Measurements from ENCODE around the gene MEX3D. TPM values are rescaled to one million over a fixed set of nuclear protein-coding genes. Genes with fewer than 3 reads are reported as not detected.

The MEX3D gene
- total RNA-seq, 1 donor from 2014 or later: 21.4 TPM

DNA sequence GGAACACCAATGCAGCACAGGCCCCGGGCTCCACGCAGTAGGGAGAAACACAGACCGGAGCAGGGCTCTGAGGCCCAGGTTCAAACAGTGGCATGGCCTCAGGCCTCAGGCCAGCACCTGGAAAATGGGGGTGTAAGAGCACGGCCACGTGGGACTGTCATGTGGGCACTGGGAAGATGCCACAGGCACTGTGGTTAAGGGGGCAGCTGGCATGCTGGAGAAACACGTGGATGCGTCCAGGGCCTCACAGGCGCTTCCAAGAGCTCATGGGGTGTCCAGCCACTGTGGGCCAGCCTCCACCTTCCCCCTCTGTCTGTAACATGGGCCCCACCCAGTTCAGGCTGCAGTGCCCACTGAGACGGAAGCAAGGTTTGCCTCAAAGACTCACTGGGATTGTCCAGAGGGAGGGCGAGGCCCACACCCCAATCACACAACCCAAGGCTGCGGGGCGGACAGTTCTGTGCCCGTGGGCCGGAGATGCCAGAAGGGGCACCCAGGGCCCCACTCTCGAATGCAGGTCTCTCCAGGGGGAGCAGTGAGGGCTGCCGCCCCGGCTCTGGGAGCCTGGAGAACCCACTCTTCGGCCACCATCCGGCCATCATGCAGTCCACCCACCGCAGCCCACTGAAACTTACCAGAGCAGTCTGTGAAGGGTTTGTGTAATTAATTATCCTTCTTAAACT, 30.8 kb upstream of the MEX3D start:
- Histone ChIP-seq H3K9ac (ENCODE audit: low read depth in 1 of 3, low read length in 3 of 3) (no peak overlapping the region), H3K4me1 (ENCODE audit: control insufficient read depth in 3 of 3, insufficient read depth in 3 of 3, low read length in 3 of 3) (peaks cover 7 to 12% (median 11%) of the 10 kb centered on the region in 3 donors), H3K9me3 (ENCODE audit: control insufficient read depth in 3 of 3, low read length in 3 of 3) (no peaks in the 10 kb centered on the region), H3K4me3 (ENCODE audit: low read length in 3 of 3) (no peak overlapping the region), H3K27ac (ENCODE audit: low read depth, low read length) (no peak overlapping the region), H3K36me3 (ENCODE audit: control insufficient read depth in 3 of 3, insufficient read depth in 3 of 3, low read length in 3 of 3) (peaks cover 28 to 34% (median 31%) of the 10 kb centered on the region in 3 donors), H3K27me3 (ENCODE audit: control insufficient read depth in 3 of 3, insufficient read depth in 3 of 3, low read length in 3 of 3) (no peaks in the 10 kb centered on the region)

DNA sequence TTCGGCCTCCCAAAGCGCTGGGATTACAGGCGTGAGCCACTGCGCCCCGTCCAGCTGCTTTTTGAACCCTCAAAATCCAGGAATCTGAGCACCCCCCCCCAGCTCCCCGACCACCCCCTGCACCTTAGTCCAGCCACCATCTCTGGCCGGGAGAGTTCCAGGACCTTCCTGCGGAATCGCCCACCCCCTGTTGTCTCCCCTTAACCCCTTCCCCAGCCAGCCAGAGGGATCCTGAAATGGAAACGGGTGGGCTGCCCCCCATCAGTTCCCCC, 25.3 kb upstream of the MEX3D start:
- Histone ChIP-seq H3K27me3 (ENCODE audit: control insufficient read depth in 3 of 3, insufficient read depth in 3 of 3, low read length in 3 of 3) (no peaks in the 10 kb centered on the region), H3K9ac (ENCODE audit: low read depth in 1 of 3, low read length in 3 of 3) (peak overlapping the region; percentile 86 to 91 (median 90)), H3K27ac (ENCODE audit: low read depth, low read length) (peak overlapping the region; percentile 77), H3K4me3 (ENCODE audit: low read length in 3 of 3) (peak overlapping the region; percentile 82 to 86 (median 82)), H3K9me3 (ENCODE audit: control insufficient read depth in 3 of 3, low read length in 3 of 3) (no peaks in the 10 kb centered on the region), H3K36me3 (ENCODE audit: control insufficient read depth in 3 of 3, insufficient read depth in 3 of 3, low read length in 3 of 3) (peaks cover 18 to 21% (median 18%) of the 10 kb centered on the region in 3 donors), H3K4me1 (ENCODE audit: control insufficient read depth in 3 of 3, insufficient read depth in 3 of 3, low read length in 3 of 3) (peaks cover 14 to 25% (median 21%) of the 10 kb centered on the region in 3 donors)

GRCh38 chr19:1592755-1593500, 24.8 kb upstream of the MEX3D start, which contains the start of gene MBD3:
TSS of gene MBD3 (minus strand) at chr19:1592865. CDS start at chr19:1592631, 234 bp downstream.
- H3K4me3 ChIP-seq (ENCODE audit: low read length in 3 of 3): peak within 1 kb of the TSS; percentile 82 to 86 (median 85)
- H3K9ac ChIP-seq (ENCODE audit: low read depth in 1 of 3, low read length in 3 of 3): peak within 1 kb of the TSS; percentile 90 to 95 (median 94)
- H3K27ac ChIP-seq (ENCODE audit: low read depth, low read length): peak within 1 kb of the TSS; percentile 84
- H3K36me3 ChIP-seq (ENCODE audit: control insufficient read depth in 3 of 3, insufficient read depth in 3 of 3, low read length in 3 of 3): peaks cover 15 to 17% (median 16%) of the 10 kb centered on the region in 3 donors
- no peaks in the 10 kb centered on the region for H3K27me3 ChIP-seq (ENCODE audit: control insufficient read depth in 3 of 3, insufficient read depth in 3 of 3, low read length in 3 of 3)
- no peaks in the 10 kb centered on the region for H3K9me3 ChIP-seq (ENCODE audit: control insufficient read depth in 3 of 3, low read length in 3 of 3)
- H3K4me1 ChIP-seq (ENCODE audit: control insufficient read depth in 3 of 3, insufficient read depth in 3 of 3, low read length in 3 of 3): peaks cover 14 to 29% (median 26%) of the 10 kb centered on the region in 3 donors

DNA sequence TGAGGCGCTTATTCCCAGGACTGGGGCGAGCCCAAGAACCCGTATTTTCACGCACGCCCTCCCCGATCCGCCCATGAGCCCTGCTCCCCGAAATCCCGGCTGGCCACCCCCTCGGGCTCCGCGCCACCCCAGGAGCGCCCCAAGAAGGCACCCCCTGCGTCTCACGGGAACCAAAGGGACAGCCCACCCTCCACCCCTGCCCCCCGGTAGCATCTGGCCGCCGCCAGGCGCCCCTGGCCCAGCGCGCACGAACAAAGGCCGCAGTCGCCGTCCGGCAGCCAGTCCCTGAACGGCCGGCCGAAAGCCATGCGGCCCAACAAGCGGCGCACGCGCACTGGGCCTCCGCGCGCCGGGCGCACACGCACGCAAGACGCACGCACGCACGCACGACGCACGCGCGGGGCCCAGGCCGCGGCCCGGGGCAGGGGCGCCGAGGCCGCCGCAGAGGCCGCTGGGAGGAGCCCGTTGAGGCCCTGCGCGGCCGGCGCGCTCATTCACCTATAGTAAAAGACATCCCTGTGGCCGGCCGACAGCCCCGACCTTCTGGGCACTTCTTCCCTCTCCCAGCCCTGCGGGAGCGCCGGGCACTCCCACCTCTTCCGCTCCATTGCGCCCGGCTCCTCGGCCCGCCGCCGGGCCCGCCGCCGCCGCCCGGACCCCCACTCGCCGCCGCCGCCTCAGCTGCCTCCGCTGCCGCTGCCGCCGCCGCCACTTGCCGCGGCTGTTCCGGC, 24.1 kb upstream of the MEX3D start:
- Histone ChIP-seq H3K27me3 (ENCODE audit: control insufficient read depth in 3 of 3, insufficient read depth in 3 of 3, low read length in 3 of 3) (no peaks in the 10 kb centered on the region), H3K9me3 (ENCODE audit: control insufficient read depth in 3 of 3, low read length in 3 of 3) (no peaks in the 10 kb centered on the region), H3K27ac (ENCODE audit: low read depth, low read length) (peak overlapping the region; percentile 84), H3K36me3 (ENCODE audit: control insufficient read depth in 3 of 3, insufficient read depth in 3 of 3, low read length in 3 of 3) (peaks cover 7 to 10% (median 9%) of the 10 kb centered on the region in 3 donors), H3K9ac (ENCODE audit: low read depth in 1 of 3, low read length in 3 of 3) (peak overlapping the region; percentile 90 to 95 (median 94)), H3K4me1 (ENCODE audit: control insufficient read depth in 3 of 3, insufficient read depth in 3 of 3, low read length in 3 of 3) (peaks cover 14 to 36% (median 31%) of the 10 kb centered on the region in 3 donors), H3K4me3 (ENCODE audit: low read length in 3 of 3) (peak overlapping the region; percentile 81 to 86 (median 85))

GRCh38 chr19:1591421-1592023, 23.4 kb upstream of the MEX3D start:
- Histone ChIP-seq H3K27ac (ENCODE audit: low read depth, low read length) (peak overlapping the region; percentile 84), H3K4me3 (ENCODE audit: low read length in 3 of 3) (peak overlapping the region; percentile 81 to 86 (median 85)), H3K9ac (ENCODE audit: low read depth in 1 of 3, low read length in 3 of 3) (peak overlapping the region; percentile 90 to 95 (median 94)), H3K36me3 (ENCODE audit: control insufficient read depth in 3 of 3, insufficient read depth in 3 of 3, low read length in 3 of 3) (peaks cover 6 to 7% (median 7%) of the 10 kb centered on the region in 3 donors), H3K9me3 (ENCODE audit: control insufficient read depth in 3 of 3, low read length in 3 of 3) (no peaks in the 10 kb centered on the region), H3K27me3 (ENCODE audit: control insufficient read depth in 3 of 3, insufficient read depth in 3 of 3, low read length in 3 of 3) (no peaks in the 10 kb centered on the region), H3K4me1 (ENCODE audit: control insufficient read depth in 3 of 3, insufficient read depth in 3 of 3, low read length in 3 of 3) (peaks cover 14 to 38% (median 32%) of the 10 kb centered on the region in 3 donors)

DNA sequence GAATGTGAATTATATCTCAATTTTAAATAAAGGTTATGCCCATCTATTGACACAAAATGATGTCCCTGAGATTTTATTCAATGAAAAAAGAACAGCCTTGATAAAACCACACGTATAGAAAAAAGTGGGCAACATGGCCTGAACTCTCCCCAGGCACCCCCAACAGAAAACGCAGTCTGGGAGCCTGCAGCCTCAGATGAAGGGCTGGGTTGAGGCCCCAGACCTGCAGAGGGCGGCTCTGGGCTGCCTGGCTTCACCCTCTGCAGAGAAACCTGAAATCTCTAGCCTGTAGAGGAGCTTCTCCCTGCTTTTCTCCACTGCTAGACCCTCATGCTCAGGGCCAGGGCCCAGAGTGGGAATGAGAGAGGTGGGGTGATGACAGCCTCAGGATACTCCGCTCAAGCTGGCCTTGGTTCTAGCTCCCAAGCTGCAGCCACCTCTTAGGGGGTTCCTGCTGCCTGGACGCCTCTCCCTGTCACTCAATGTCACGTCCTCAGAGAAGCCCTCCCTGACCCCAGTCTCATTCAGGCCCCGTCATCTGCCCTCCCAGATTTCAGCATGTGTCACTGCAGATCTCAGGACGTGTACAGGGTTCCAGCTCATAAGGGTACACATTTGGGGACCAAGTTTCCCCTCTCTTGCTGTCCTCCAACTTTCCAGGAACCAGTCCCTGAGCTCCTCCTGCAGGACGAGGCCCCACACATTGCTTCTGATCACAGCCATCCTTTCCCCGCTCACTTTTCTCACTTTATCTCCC, 22.7 kb upstream of the MEX3D start:
- H3K9ac ChIP-seq (ENCODE audit: low read depth in 1 of 3, low read length in 3 of 3): peak overlapping the region; percentile 90 to 95 (median 94)
- H3K4me1 ChIP-seq (ENCODE audit: control insufficient read depth in 3 of 3, insufficient read depth in 3 of 3, low read length in 3 of 3): peaks cover 14 to 40% (median 34%) of the 10 kb centered on the region in 3 donors
- peak overlapping the region; percentile 84 for H3K27ac ChIP-seq (ENCODE audit: low read depth, low read length)
- H3K36me3 ChIP-seq (ENCODE audit: control insufficient read depth in 3 of 3, insufficient read depth in 3 of 3, low read length in 3 of 3): peaks cover 2 to 4% (median 4%) of the 10 kb centered on the region in 3 donors
- no peaks in the 10 kb centered on the region for H3K27me3 ChIP-seq (ENCODE audit: control insufficient read depth in 3 of 3, insufficient read depth in 3 of 3, low read length in 3 of 3)
- no peaks in the 10 kb centered on the region for H3K9me3 ChIP-seq (ENCODE audit: control insufficient read depth in 3 of 3, low read length in 3 of 3)
- peak overlapping the region; percentile 81 to 86 (median 85) for H3K4me3 ChIP-seq (ENCODE audit: low read length in 3 of 3)

- Histone ChIP-seq H3K4me1 (ENCODE audit: control insufficient read depth in 3 of 3, insufficient read depth in 3 of 3, low read length in 3 of 3) (peaks cover 14 to 39% (median 34%) of the 10 kb centered on the region in 3 donors), H3K36me3 (ENCODE audit: control insufficient read depth in 3 of 3, insufficient read depth in 3 of 3, low read length in 3 of 3) (peaks cover under 1 to 8% (median 8%) of the 10 kb centered on the region in 3 donors), H3K27me3 (ENCODE audit: control insufficient read depth in 3 of 3, insufficient read depth in 3 of 3, low read length in 3 of 3) (no peaks in the 10 kb centered on the region), H3K9ac (ENCODE audit: low read depth in 1 of 3, low read length in 3 of 3) (peak overlapping the region; percentile 20 to 62 (median 45)), H3K4me3 (ENCODE audit: low read length in 3 of 3) (no peak overlapping the region), H3K27ac (ENCODE audit: low read depth, low read length) (no peak overlapping the region), H3K9me3 (ENCODE audit: control insufficient read depth in 3 of 3, low read length in 3 of 3) (no peaks in the 10 kb centered on the region)
Measured at GRCh38 chr19:1587872-1588271, 19.7 kb upstream of the MEX3D start.

- Histone ChIP-seq H3K4me3 (ENCODE audit: low read length in 3 of 3) (no peak overlapping the region), H3K9me3 (ENCODE audit: control insufficient read depth in 3 of 3, low read length in 3 of 3) (no peaks in the 10 kb centered on the region), H3K36me3 (ENCODE audit: control insufficient read depth in 3 of 3, insufficient read depth in 3 of 3, low read length in 3 of 3) (peaks cover 21 to 31% (median 30%) of the 10 kb centered on the region in 3 donors), H3K27me3 (ENCODE audit: control insufficient read depth in 3 of 3, insufficient read depth in 3 of 3, low read length in 3 of 3) (no peaks in the 10 kb centered on the region), H3K27ac (ENCODE audit: low read depth, low read length) (no peak overlapping the region), H3K9ac (ENCODE audit: low read depth in 1 of 3, low read length in 3 of 3) (peak overlapping the region in 1 of 3 donors; percentile 25), H3K4me1 (ENCODE audit: control insufficient read depth in 3 of 3, insufficient read depth in 3 of 3, low read length in 3 of 3) (peaks cover 0 to 20% (median 16%) of the 10 kb centered on the region in 3 donors)
Measured at GRCh38 chr19:1585243-1585580, 17.1 kb upstream of the MEX3D start.
